ENCODE results near the gene SHROOM3. TPM values are rescaled to one million over a fixed set of nuclear protein-coding genes. Genes with fewer than 3 reads are reported as not detected.
A peak's percentile ranks its signal among the peaks of the same experiment; 100 is the strongest.

SHROOM3 gene
- total RNA-seq, 2 donors from 2014 or later = 56.7 to 96.0 TPM

DNA sequence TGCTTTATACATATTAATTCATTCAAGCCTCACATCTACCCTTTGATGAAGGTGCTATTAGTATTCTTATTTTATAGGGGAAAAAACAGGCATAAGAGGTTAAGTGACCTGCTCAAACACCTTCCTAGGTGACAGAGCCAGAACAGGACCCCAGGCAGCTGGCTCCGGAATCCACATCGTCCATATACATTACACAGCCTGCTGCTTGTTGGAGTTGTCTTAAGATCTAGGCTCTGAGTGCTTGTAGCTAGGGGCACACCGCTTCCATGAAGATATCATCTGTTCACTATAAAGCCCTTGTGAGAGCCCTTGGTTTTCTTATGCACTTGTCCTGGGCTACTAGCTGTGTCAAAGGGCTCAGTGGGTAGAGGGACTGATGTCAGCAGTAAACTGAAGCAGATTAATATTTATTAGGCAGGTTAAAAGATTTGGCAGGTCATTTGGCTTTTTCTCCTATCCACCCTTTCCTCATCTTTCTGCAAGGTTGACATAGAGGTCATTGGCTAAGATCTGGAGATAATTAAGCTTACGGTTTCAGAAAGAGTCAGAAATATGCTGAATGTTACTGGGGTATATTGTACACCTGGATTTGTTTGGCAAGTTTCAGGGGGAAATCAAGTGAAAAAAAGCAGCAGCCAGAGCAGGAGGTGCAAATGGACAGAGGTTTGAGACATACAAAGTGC is 267.6 kb downstream of the SHROOM3 start:
- Histone ChIP-seq H3K4me3 (no peak overlapping the region), H3K27me3 (no peaks in the 10 kb centered on the region), H3K4me1 (peaks cover 38% of the 10 kb centered on the region), H3K27ac (peak overlapping the region in 3 of 4 donors; percentile 9 to 87 (median 84)), H3K9me3 (no peaks in the 10 kb centered on the region), H3K36me3 (replicated peaks in 1 of 2; ENCODE audit: insufficient read depth in 1 of 2, low read depth in 2 of 2) (no peaks in the 10 kb centered on the region)
- ATAC-seq = no peak
- intact Hi-C loops (cut with DNase I) = no loop called here
- TF ChIP-seq, protein P1, sequence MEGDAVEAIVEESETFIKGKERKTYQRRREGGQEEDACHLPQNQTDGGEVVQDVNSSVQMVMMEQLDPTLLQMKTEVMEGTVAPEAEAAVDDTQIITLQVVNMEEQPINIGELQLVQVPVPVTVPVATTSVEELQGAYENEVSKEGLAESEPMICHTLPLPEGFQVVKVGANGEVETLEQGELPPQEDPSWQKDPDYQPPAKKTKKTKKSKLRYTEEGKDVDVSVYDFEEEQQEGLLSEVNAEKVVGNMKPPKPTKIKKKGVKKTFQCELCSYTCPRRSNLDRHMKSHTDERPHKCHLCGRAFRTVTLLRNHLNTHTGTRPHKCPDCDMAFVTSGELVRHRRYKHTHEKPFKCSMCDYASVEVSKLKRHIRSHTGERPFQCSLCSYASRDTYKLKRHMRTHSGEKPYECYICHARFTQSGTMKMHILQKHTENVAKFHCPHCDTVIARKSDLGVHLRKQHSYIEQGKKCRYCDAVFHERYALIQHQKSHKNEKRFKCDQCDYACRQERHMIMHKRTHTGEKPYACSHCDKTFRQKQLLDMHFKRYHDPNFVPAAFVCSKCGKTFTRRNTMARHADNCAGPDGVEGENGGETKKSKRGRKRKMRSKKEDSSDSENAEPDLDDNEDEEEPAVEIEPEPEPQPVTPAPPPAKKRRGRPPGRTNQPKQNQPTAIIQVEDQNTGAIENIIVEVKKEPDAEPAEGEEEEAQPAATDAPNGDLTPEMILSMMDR (IDR thresholded peaks at IDR 0.05) = no peak
- TF ChIP-seq POLR2A (IDR thresholded peaks at IDR 0.05) = no peak
- DNase-seq = no peak
- 89 to 90% methylated on average over 4 of the region's 4 CpGs for WGBS, 2 donors

DNA sequence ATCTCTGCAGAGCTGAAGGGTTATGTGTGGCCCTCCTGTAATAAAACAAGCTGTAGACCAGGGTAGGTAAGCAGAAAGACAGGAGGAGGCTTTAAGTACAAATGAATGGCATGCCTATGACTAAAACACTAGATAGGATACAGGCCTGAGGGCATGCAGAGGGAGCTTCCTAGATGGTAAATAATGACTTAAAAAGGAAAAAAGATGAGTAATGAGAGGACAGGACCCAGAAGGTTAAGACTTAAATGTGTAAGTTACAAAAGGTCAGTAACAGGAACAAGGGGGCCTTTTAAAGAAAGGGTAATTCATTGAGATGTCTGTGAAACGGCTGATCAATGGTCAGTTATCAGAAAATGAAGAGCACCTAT is 268.1 kb downstream of the SHROOM3 start:
- H3K27me3 ChIP-seq = no peaks in the 10 kb centered on the region
- H3K4me3 ChIP-seq = no peak overlapping the region
- 67 to 82% methylated on average over 1 of the region's 1 CpG for WGBS, 2 donors
- ATAC-seq (no peak), DNase-seq (no peak)
- no peaks in the 10 kb centered on the region for H3K36me3 ChIP-seq (replicated peaks in 1 of 2; ENCODE audit: insufficient read depth in 1 of 2, low read depth in 2 of 2)
- H3K4me1 ChIP-seq = peaks cover 38% of the 10 kb centered on the region
- peak overlapping the region in 3 of 4 donors; percentile 9 to 87 (median 84) for H3K27ac ChIP-seq
- TF ChIP-seq, protein P1 (IDR thresholded peaks at IDR 0.05) = no peak
- TF ChIP-seq POLR2A (IDR thresholded peaks at IDR 0.05) = no peak
- intact Hi-C loops (cut with DNase I) = no loop called here
- no peaks in the 10 kb centered on the region for H3K9me3 ChIP-seq

DNA sequence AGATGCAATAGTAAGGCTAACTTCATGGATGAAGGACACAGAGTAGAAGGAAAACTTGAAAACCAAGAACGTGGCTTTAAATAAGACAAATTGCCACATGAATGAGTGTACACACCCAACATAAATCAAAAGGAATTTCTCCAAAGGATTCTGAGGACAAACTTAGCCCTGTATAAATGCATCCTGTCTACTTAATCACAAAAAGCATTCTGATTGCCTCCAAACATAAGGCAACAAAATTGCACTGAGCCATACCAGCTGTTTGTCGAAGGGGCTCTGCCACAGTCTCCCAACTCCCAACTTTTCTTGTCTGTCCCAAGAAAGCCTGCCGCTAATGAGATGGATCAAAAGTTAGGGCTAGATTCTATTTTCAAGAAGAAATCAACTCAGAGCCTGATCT is 268.6 kb downstream of the SHROOM3 start:
- Histone ChIP-seq H3K27me3 (no peaks in the 10 kb centered on the region), H3K27ac (peak overlapping the region; percentile 78 to 87 (median 83)), H3K36me3 (replicated peaks in 1 of 2; ENCODE audit: insufficient read depth in 1 of 2, low read depth in 2 of 2) (no peaks in the 10 kb centered on the region), H3K4me1 (peaks cover 38% of the 10 kb centered on the region), H3K9me3 (no peaks in the 10 kb centered on the region), H3K4me3 (no peak overlapping the region)
- TF ChIP-seq, protein P1 (IDR thresholded peaks at IDR 0.05) = no peak
- TF ChIP-seq POLR2A (IDR thresholded peaks at IDR 0.05) = no peak
- 51 to 66% methylated on average over 3 of the region's 3 CpGs for WGBS, 2 donors
- DNase-seq (no peak), ATAC-seq (no peak)
- intact Hi-C loops (cut with DNase I) = no loop called here

DNA sequence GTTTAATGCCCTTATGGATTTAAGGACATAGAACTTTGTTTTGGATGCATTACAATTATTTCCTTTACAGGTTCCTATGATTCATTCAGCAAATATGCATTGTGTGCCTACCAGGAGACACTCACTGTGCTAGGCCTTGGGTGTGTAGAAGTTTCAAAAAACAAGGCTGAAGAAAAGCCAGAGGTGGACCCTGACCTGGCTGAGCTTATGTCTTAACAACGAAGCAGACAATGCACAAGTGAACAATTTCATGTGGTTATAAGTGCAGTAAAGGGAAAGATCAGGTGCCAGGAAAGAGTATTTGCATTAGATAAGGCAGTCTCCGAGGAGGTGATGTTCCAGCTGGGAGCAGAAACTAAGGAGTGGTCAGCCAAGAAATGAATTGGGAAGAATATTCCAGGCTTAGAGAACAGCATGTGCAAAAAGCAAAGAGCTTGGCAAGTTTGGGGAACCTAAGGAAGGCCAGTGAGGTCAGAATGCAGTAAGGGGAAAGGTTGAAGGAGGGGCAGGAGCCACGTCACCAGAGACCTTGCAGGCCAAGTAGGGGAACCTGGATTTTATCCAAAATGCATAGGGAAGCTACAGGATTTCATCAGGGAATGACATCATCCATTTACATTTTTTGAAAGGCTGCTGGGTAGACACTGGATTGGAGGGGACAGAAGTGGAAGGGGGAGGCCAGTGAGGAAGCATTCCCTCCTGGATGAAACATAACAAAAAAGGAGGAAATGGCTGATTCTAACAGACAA is 269.3 kb downstream of the SHROOM3 start:
- DNase-seq (peak; percentile 56 to 73 (median 69)), ATAC-seq (peak; percentile 87)
- H3K36me3 ChIP-seq (replicated peaks in 1 of 2; ENCODE audit: insufficient read depth in 1 of 2, low read depth in 2 of 2) = no peaks in the 10 kb centered on the region
- intact Hi-C loops (cut with DNase I) = no loop called here
- no peaks in the 10 kb centered on the region for H3K9me3 ChIP-seq
- no peak overlapping the region for H3K4me3 ChIP-seq
- 15 to 20% methylated on average over 3 of the region's 3 CpGs for WGBS, 2 donors
- H3K4me1 ChIP-seq = peaks cover 38% of the 10 kb centered on the region
- peak overlapping the region; percentile 78 to 87 (median 83) for H3K27ac ChIP-seq
- no peak for TF ChIP-seq POLR2A (IDR thresholded peaks at IDR 0.05)
- TF ChIP-seq, protein P1 (IDR thresholded peaks at IDR 0.05) = no peak
- H3K27me3 ChIP-seq = no peaks in the 10 kb centered on the region

All from body of pancreas (tissue), 4 donors.